DND-41 (cell line): Measurements from ENCODE around the gene HCRTR1.

Experiments
- ATAC-seq: fragments of 200-7000 bp; cut with Tn5 transposase; 3 replicates; pipeline ENCODE4 v1.9.1; 2021; ENCODE audit warnings: low read depth; ENCODE audit not compliant: insufficient read depth
- DNase-seq: peaks from one replicate; pipeline ENCODE4 v3.0.0-alpha.2; 2020
- H2AFZ ChIP-seq: 2 replicates; pipeline ENCODE4 v1.6.0; 2012; ENCODE audit warnings: low read depth, low read length
- H3K27ac ChIP-seq: 2 replicates; pipeline ENCODE4 v1.5.1; 2012; ENCODE audit warnings: low read length, inconsistent platforms
- H3K27me3 ChIP-seq: fragments of 200-600 bp; sonication (generic); 2 replicates; pipeline ENCODE4 v1.6.0; 2012; ENCODE audit warnings: low read length, mild to moderate bottlenecking, inconsistent platforms; ENCODE audit not compliant: insufficient read depth, poor library complexity
- H3K36me3 ChIP-seq: 2 replicates; pipeline ENCODE4 v1.5.1; 2012; ENCODE audit warnings: low read length, inconsistent platforms; ENCODE audit not compliant: insufficient read depth
- H3K4me1 ChIP-seq: 2 replicates; pipeline ENCODE4 v1.5.1; 2012; ENCODE audit warnings: mild to moderate bottlenecking, low read length; ENCODE audit not compliant: insufficient read depth
- H3K4me2 ChIP-seq: 2 replicates; pipeline ENCODE4 v1.6.0; 2012; ENCODE audit warnings: mild to moderate bottlenecking, moderate library complexity, low read length, inconsistent platforms; ENCODE audit not compliant: insufficient read depth
- H3K4me3 ChIP-seq, 2 experiments: fragments of 200-600 bp in 1 of 2; shearing (Covaris generic) in 1 of 2; 2 replicates each; pipeline ENCODE4 v1.5.1; 2012 to 2016; ENCODE audit warnings: inconsistent platforms in 2 of 2, low read length in 2 of 2, mild to moderate bottlenecking in 2 of 2, low read depth in 1 of 2, moderate library complexity in 1 of 2
- H3K79me2 ChIP-seq: 2 replicates; pipeline ENCODE4 v1.6.0; 2012; ENCODE audit warnings: low read length, inconsistent platforms; ENCODE audit not compliant: insufficient read depth
- H3K9ac ChIP-seq: 2 replicates; pipeline ENCODE4 v1.6.0; 2012; ENCODE audit warnings: low read depth, mild to moderate bottlenecking, inconsistent platforms, low read length, moderate library complexity
- H3K9me3 ChIP-seq: 2 replicates; pipeline ENCODE4 v1.5.1; 2012; ENCODE audit warnings: low read length, moderate library complexity, mild to moderate bottlenecking, inconsistent platforms; ENCODE audit not compliant: insufficient read depth, severe bottlenecking
- H4K20me1 ChIP-seq: 2 replicates; pipeline ENCODE4 v1.6.0; 2012; ENCODE audit warnings: low read length; ENCODE audit not compliant: insufficient read depth
- CTCF ChIP-seq: IDR thresholded peaks from 2 replicates; pipeline ENCODE4 v1.5.1; 2012; ENCODE audit warnings: borderline replicate concordance, low read length, moderate library complexity, mild to moderate bottlenecking; ENCODE audit not compliant: poor library complexity, severe bottlenecking; ENCODE audit errors: extremely low read depth
- EZH2 ChIP-seq: IDR thresholded peaks from 3 replicates; pipeline ENCODE4 v1.6.1; 2012; ENCODE audit warnings: borderline replicate concordance, low read depth, mild to moderate bottlenecking, moderate library complexity, low read length, inconsistent platforms; ENCODE audit not compliant: severe bottlenecking

Gene HCRTR1

DNA sequence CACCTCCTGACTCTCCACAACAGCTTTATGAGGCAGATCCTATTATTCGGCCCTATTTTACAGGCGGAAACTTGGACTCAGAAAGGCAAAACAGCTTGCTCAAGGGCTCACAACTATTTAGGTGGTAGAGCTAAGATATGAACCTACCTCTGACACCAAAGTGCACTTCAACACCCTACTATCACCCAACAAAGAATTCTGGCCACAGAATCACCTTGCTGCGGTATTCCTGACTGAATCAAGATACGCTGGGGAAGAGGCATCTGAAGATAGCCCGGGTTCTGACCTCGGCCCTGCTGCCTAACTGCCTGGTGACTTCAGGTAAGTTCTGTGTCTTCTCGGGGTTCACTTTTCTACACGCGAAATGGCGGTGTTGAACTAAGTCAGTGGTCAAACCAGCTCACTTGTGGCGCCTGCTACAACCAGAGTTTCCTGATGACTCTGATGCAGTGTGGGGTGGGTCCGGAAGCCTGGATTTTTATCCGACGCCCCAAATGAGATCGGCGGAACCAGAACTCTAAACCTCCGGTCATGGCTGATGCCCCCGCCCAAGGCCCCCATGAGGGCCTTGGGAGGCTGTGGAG, 26.6 kb downstream of the HCRTR1 start:
- Histone ChIP-seq H3K9ac (peak overlapping the region; percentile 76), H3K9me3 (no peaks in the 10 kb centered on the region), H2AFZ (peak overlapping the region; percentile 75), H3K27me3 (no peaks in the 10 kb centered on the region), H4K20me1 (peaks cover 10% of the 10 kb centered on the region), H3K4me2 (peak overlapping the region; percentile 95), H3K27ac (peak overlapping the region; percentile 94), H3K4me3 (peak overlapping the region; percentile 52 to 68), H3K36me3 (no peaks in the 10 kb centered on the region; the same call in 1 of the 2 replicates), H3K4me1 (peaks cover 41% of the 10 kb centered on the region), H3K79me2 (peaks cover 53% of the 10 kb centered on the region)
- TF ChIP-seq EZH2, result no peak
- TF ChIP-seq CTCF, result no peak
- ATAC-seq, result no peak; the same call in 2 of the 3 replicates
- DNase-seq, result no peak

- H3K9me3 ChIP-seq, result no peaks in the 10 kb centered on the region
- peak within 1 kb of the TSS; percentile 95 for H3K4me2 ChIP-seq
- H2AFZ ChIP-seq, result peak within 1 kb of the TSS; percentile 75
- H3K4me3 ChIP-seq, result peak within 1 kb of the TSS; percentile 52 to 68
- DNase-seq (peak; percentile 99), ATAC-seq (peak; percentile 86)
- no peak for TF ChIP-seq EZH2
- no peak for TF ChIP-seq CTCF
- H3K27ac ChIP-seq, result peak within 1 kb of the TSS; percentile 94
- H4K20me1 ChIP-seq, result peaks cover 4% of the 10 kb centered on the region
- H3K9ac ChIP-seq, result peak within 1 kb of the TSS; percentile 76
- H3K79me2 ChIP-seq, result peaks cover 46% of the 10 kb centered on the region
- H3K4me1 ChIP-seq, result peaks cover 40% of the 10 kb centered on the region
- no peaks in the 10 kb centered on the region; the same call in 1 of the 2 replicates for H3K36me3 ChIP-seq
- peaks cover under 1% of the 10 kb centered on the region for H3K27me3 ChIP-seq
Measured at GRCh38 chr1:31644560-31645273, 27.2 kb downstream of the HCRTR1 start, which contains the start of gene PEF1. Gene PEF1 (minus strand): TSS chr1:31644876. CDS start chr1:31644864, 12 bp downstream.

- Histone ChIP-seq H3K79me2 (peaks cover 41% of the 10 kb centered on the region), H3K27ac (peak overlapping the region; percentile 94)
- TF ChIP-seq CTCF (no peak), EZH2 (no peak)
Measured at GRCh38 chr1:31645274-31645568, 27.7 kb downstream of the HCRTR1 start.

More at GRCh38 chr1:31645274-31645568, 27.7 kb downstream of the HCRTR1 start:
- Histone ChIP-seq H2AFZ (peak overlapping the region; percentile 75), H3K36me3 (no peaks in the 10 kb centered on the region; the same call in 1 of the 2 replicates), H3K9me3 (no peaks in the 10 kb centered on the region), H3K27me3 (peaks cover 4% of the 10 kb centered on the region), H3K4me2 (peak overlapping the region; percentile 95), H3K4me3 (peak overlapping the region; percentile 52 to 68), H3K9ac (peak overlapping the region; percentile 76), H4K20me1 (peaks cover under 1% of the 10 kb centered on the region), H3K4me1 (peaks cover 39% of the 10 kb centered on the region)
- DNase-seq, result no peak
- no peak for ATAC-seq
